Measurements from ENCODE around the gene KRT76. TPM values are rescaled to one million over a fixed set of nuclear protein-coding genes. Genes with fewer than 3 reads are reported as not detected.

KRT76 gene
- total RNA-seq, 1 donor = not detected

DNA sequence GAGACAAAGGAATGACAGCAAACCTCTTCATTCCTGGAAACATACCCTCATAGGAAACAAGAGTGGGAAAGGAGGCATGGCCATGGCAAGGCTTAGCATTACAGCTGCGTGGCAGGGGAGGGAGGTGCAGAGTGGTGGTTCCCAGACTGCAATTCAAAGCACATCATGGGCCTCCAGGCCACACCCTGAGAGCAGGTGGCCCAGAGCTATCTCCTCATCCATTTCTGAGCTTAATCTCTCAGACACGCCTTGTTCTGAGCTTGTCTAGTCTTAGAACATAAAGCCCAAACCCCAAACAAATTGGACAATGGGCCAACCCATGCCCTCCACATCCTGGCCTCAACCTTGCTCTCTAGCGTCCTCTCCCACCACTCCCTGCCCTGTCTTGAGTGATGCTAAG lies 24.6 kb upstream of the KRT76 start:
- TF ChIP-seq, protein P1, sequence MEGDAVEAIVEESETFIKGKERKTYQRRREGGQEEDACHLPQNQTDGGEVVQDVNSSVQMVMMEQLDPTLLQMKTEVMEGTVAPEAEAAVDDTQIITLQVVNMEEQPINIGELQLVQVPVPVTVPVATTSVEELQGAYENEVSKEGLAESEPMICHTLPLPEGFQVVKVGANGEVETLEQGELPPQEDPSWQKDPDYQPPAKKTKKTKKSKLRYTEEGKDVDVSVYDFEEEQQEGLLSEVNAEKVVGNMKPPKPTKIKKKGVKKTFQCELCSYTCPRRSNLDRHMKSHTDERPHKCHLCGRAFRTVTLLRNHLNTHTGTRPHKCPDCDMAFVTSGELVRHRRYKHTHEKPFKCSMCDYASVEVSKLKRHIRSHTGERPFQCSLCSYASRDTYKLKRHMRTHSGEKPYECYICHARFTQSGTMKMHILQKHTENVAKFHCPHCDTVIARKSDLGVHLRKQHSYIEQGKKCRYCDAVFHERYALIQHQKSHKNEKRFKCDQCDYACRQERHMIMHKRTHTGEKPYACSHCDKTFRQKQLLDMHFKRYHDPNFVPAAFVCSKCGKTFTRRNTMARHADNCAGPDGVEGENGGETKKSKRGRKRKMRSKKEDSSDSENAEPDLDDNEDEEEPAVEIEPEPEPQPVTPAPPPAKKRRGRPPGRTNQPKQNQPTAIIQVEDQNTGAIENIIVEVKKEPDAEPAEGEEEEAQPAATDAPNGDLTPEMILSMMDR (IDR thresholded peaks at IDR 0.05; ENCODE audit: insufficient read depth, low read length) = no peak
- no peak for DNase-seq (ENCODE audit: low read depth)
- H3K4me3 ChIP-seq (ENCODE audit: low read depth, low read length) = no peak overlapping the region

DNA sequence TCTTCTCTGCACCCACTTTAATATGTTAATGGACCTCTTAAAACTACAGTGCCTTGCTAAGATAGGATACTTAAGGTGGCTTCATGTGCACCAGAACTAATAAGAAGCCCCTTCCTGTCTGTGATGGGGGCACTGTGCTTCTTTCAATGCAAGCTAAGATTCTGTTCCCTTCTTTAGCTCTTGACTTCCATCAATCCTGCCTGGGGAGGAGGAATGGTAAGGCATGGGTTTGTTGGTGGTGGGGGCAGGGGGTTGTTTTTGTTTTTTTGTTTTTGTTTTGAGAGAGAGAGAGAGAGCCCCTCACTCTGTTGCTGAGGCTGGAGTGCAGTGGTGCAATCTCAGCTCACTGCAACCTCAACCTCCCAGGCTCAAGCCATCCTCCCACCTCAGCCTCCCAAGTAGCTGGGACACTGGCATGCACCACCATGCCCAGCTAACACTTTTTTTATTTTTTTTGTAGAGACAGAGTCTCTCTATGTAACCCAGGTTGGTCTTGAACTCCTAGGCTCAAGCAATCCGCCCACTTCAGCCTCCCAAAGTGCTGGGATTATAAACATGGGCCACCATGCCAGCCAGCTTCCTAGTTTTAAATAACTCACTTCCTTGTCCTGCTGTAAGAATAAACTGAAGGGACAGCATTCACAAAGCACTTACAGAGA lies 23.2 kb upstream of the KRT76 start:
- no peak for DNase-seq (ENCODE audit: low read depth)
- TF ChIP-seq, protein P1 (IDR thresholded peaks at IDR 0.05; ENCODE audit: insufficient read depth, low read length) = no peak
- H3K4me3 ChIP-seq (ENCODE audit: low read depth, low read length) = no peak overlapping the region

DNA sequence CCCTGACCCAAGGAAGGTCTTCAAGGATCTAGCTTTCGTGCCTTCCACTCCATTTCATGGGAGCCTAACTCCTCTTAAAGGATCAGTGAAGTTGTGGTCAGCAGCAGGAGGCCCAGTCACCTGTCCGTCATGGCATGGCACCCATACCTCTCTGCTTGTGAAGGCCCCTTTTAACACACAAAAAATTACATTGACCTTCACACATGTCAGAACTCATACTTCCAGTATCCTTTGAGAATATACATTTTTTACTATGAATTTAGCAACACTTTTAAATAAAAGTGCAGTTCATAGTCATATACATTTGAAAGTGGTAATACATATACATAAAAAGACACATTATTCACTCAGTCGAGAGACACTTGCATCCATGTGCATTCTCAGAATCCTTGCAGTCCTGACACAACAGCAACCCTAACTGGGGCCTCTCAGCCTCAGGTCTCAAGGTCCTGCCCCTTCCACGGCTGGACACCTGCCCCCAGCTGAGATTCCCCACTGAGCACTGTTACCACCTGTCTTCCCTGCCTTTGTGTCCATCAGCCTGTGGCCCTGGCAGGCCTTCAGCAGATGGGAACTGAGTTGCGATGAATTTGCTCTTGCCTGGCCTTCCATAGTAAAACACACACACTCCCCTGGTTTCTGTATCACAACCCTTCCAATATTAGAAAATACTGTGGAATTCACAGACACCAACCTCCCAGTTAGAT lies 22.5 kb upstream of the KRT76 start:
- no peak overlapping the region for H3K4me3 ChIP-seq (ENCODE audit: low read depth, low read length)
- no peak for DNase-seq (ENCODE audit: low read depth)
- TF ChIP-seq, protein P1 (IDR thresholded peaks at IDR 0.05; ENCODE audit: insufficient read depth, low read length) = no peak

DNA sequence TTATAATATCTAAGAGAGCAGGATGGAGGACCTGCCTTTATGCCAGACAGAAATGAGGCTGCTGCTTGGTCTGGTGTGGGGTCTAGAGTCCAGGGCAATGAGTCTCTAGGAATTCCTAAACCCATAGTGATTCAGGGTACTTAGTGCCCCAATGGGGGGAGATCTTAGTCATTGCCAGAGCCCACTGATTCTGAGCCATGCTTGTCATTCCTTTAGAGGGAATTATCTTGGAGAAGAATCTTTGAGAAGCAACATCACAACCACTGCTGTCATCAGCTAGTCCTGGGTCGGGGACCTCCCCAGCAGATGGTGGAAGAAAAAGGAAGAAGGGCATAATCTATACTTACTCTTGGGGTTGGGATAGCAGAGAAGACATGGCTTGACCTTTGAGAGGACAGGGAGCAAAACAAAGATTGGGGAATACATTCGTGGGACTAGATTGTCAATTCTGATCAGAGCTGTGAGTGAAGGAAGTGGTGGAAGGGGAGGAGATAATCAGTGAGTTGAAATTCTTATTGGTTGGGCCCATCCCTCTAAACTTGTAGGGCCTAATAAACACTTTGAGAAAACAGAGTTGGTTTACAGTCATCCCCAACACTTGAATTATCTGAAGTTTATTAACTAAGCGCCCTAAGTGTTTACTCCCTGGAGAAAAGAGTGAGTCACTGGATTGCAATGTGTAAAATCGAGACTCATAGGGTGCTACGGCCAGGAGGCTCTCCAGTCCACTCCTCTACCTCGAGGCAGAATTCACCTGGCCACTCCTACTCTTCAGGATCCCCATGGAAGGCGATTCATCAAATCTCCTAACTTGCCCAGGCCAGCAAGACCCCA lies 21.7 kb upstream of the KRT76 start:
- no peak overlapping the region for H3K4me3 ChIP-seq (ENCODE audit: low read depth, low read length)
- TF ChIP-seq, protein P1 (IDR thresholded peaks at IDR 0.05; ENCODE audit: insufficient read depth, low read length) = no peak
- no peak for DNase-seq (ENCODE audit: low read depth)

DNA sequence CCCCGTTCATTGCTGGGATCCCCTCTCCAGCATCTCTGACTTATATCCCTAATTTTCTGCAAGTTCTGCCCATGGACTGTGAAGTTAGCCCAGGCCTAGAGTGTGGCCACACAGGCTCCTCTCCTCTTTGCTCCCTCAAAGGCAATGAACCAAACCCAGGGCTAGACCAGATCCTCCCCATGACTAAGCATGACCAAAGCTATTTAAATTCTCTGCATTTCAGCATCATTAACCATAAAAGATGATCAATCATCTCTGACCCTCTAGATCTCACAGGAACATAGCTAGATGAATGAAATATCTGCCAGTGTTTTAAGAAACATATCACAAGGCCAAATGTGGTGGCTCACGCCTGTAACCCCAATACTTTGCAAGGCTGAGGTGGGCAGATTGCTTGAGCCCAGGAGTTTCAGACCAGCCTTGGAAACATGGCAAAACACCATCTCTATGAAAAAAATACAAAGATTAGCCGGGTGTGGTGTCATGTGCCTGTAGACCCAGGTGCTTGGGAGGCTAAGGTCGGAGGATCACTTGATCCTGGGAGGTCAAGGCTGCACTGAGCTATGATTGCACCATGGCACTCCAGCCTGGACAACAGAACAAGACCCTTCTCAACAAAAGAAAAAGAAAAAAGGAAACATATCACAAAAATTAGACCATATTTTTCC lies 21.0 kb upstream of the KRT76 start:
- TF ChIP-seq, protein P1 (IDR thresholded peaks at IDR 0.05; ENCODE audit: insufficient read depth, low read length) = no peak
- peak; percentile 31 for DNase-seq (ENCODE audit: low read depth)

DNA sequence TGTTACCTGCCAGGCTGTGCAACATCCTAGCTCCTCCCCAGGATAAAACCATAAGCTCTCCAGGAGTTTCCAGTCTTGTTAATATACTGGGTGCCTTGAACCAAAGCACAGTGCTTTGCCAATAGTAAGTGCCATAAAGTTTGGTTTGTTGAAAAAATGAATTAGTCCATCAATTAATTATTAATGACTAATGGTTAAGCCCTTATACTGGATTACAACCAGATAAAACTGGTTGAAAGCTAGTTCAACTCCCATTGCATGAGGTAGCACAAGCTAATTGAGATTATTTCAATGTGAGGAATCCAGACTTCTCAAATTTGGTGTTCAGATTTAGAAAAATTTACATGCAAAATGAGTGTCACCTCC lies 20.4 kb upstream of the KRT76 start:
- TF ChIP-seq, protein P1 (IDR thresholded peaks at IDR 0.05; ENCODE audit: insufficient read depth, low read length) = no peak

More for the DNA sequence above, 21.0 kb upstream of the KRT76 start:
- no peak overlapping the region for H3K4me3 ChIP-seq (ENCODE audit: low read depth, low read length)

More for the DNA sequence above, 20.4 kb upstream of the KRT76 start:
- DNase-seq (ENCODE audit: low read depth) = no peak
- H3K4me3 ChIP-seq (ENCODE audit: low read depth, low read length) = no peak overlapping the region
